Ascending aorta (tissue), 2 donors: ENCODE measurements around the gene C1QTNF3. TPM values are rescaled to one million over a fixed set of nuclear protein-coding genes. Genes with fewer than 3 reads are reported as not detected.

ENCODE experiments used
- DNase-seq, 2 donors: peaks; one replicate each; pipeline ENCODE4 v3.0.0-alpha.2; 2019; ENCODE audit warnings: low spot score in 2 of 2
- H3K27ac ChIP-seq, 2 donors: fragments of 200-600 bp; sonication (generic); one replicate each; pipeline ENCODE4 v1.5.1; 2016 to 2017; ENCODE audit warnings: mild to moderate bottlenecking in 1 of 2
- H3K27me3 ChIP-seq: fragments of 200-600 bp; sonication (generic); one replicate; pipeline ENCODE4 v1.5.1; 2017
- H3K36me3 ChIP-seq, 2 donors: fragments of 200-600 bp; sonication (generic); one replicate each; pipeline ENCODE4 v1.5.1; 2016
- H3K4me1 ChIP-seq, 2 donors: fragments of 200-600 bp; sonication (generic); one replicate each; pipeline ENCODE4 v1.5.1; 2016 to 2017; ENCODE audit warnings: mild to moderate bottlenecking in 1 of 2
- H3K4me3 ChIP-seq, 2 donors: fragments of 200-600 bp; sonication (generic); one replicate each; pipeline ENCODE4 v1.5.1; 2016 to 2017; ENCODE audit warnings: mild to moderate bottlenecking in 1 of 2
- H3K9me3 ChIP-seq, 2 donors: fragments of 200-600 bp; sonication (generic); one replicate each; pipeline ENCODE4 v1.5.1; 2016
- CTCF ChIP-seq, 3 experiments: fragments of 200-600 bp in 2 of 3; fragments of 450-650 bp in 1 of 3; sonication (generic) in 2 of 3; IDR thresholded peaks; one replicate each; pipeline ENCODE4 v1.5.1; 2016 to 2019; ENCODE audit warnings: antibody characterized with exemption in 3 of 3, mild to moderate bottlenecking in 1 of 3, moderate library complexity in 1 of 3
- intact Hi-C: fragments of 100-400 bp; cut with DNase I; formaldehyde crosslinking; loops from one replicate; pipeline ENCODE4 v1.15.1; 2023
- total RNA-seq: library from RNA; depleted of rRNA; stranded (reverse); fragments of >200 nt; gene quantifications from one replicate; pipeline ENCODE4 v1.1.0, GENCODE V29; 2016

The C1QTNF3 gene
- total RNA-seq, 1 donor from 2014 or later: 1.3 TPM

GRCh38 chr5:34051374-34051980, 8.5 kb upstream of the C1QTNF3 start:
- peaks cover 0 to 4% of the 10 kb centered on the region in 2 donors for H3K4me1 ChIP-seq
- intact Hi-C loops: no loop called here
- no peak for DNase-seq
- H3K9me3 ChIP-seq: no peaks in the 10 kb centered on the region
- H3K27me3 ChIP-seq: no peaks in the 10 kb centered on the region
- H3K4me3 ChIP-seq: no peak overlapping the region
- peak overlapping the region in 1 of 2 donors; percentile 19 for H3K27ac ChIP-seq
- no peak for TF ChIP-seq CTCF (IDR thresholded peaks at IDR 0.05)
- H3K36me3 ChIP-seq: no peaks in the 10 kb centered on the region

GRCh38 chr5:34047774-34048572, 5.0 kb upstream of the C1QTNF3 start:
- TF ChIP-seq CTCF (IDR thresholded peaks at IDR 0.05): no peak
- no peaks in the 10 kb centered on the region for H3K27me3 ChIP-seq
- H3K36me3 ChIP-seq: no peaks in the 10 kb centered on the region
- no peak for DNase-seq
- H3K4me3 ChIP-seq: no peak overlapping the region
- H3K27ac ChIP-seq: no peak overlapping the region
- H3K9me3 ChIP-seq: no peaks in the 10 kb centered on the region
- intact Hi-C loops: no loop called here
- H3K4me1 ChIP-seq: peaks cover 4 to 25% of the 10 kb centered on the region in 2 donors

- Histone ChIP-seq H3K4me1 (peaks cover 7 to 24% of the 10 kb centered on the region in 2 donors), H3K27ac (no peak overlapping the region), H3K9me3 (no peaks in the 10 kb centered on the region), H3K27me3 (no peaks in the 10 kb centered on the region), H3K36me3 (no peaks in the 10 kb centered on the region), H3K4me3 (no peak overlapping the region)
- intact Hi-C loops: no loop called here
- no peak for DNase-seq
- no peak for TF ChIP-seq CTCF (IDR thresholded peaks at IDR 0.05)
These were observed 4.1 kb upstream of the C1QTNF3 start for GRCh38 chr5:34047143-34047542.

- TF ChIP-seq CTCF (IDR thresholded peaks at IDR 0.05): no peak
- H3K4me3 ChIP-seq: no peak overlapping the region
- H3K27me3 ChIP-seq: no peaks in the 10 kb centered on the region
- no peaks in the 10 kb centered on the region for H3K9me3 ChIP-seq
- H3K36me3 ChIP-seq: no peaks in the 10 kb centered on the region
- intact Hi-C loops: loop anchor here (2.0 kb wide), 1 partner anchor 37 kb away; the partner anchor contains the start of gene AMACR
- no peak for DNase-seq
- peak overlapping the region; percentile 44 to 68 for H3K27ac ChIP-seq
- peaks cover 7 to 24% of the 10 kb centered on the region in 2 donors for H3K4me1 ChIP-seq
These were observed 3.0 kb upstream of the C1QTNF3 start for GRCh38 chr5:34045996-34046395.

GRCh38 chr5:34045023-34045422, 2.0 kb upstream of the C1QTNF3 start:
- no peaks in the 10 kb centered on the region for H3K36me3 ChIP-seq
- TF ChIP-seq CTCF (IDR thresholded peaks at IDR 0.05): no peak
- H3K4me3 ChIP-seq: no peak overlapping the region
- peak overlapping the region; percentile 68 to 79 for H3K27ac ChIP-seq
- no peaks in the 10 kb centered on the region for H3K9me3 ChIP-seq
- DNase-seq: no peak
- intact Hi-C loops: loop anchor here (2.0 kb wide), 1 partner anchor 36 kb away; the partner anchor contains the start of gene AMACR
- no peaks in the 10 kb centered on the region for H3K27me3 ChIP-seq
- peaks cover 7 to 24% of the 10 kb centered on the region in 2 donors for H3K4me1 ChIP-seq
